Breast epithelium (tissue), 4 donors: ENCODE measurements around the gene NCKAP5. TPM values are rescaled to one million over a fixed set of nuclear protein-coding genes. Genes with fewer than 3 reads are reported as not detected.

ENCODE experiments used
- DNase-seq, 2 donors: peaks; one replicate each; pipeline ENCODE4 v3.0.0-alpha.2; 2019; ENCODE audit warnings: low spot score in 2 of 2
- H3K27ac ChIP-seq, 2 donors: fragments of 200-600 bp; sonication (generic) in 1 of 2; one replicate each; pipeline ENCODE4 v1.5.1; 2016 to 2019; ENCODE audit warnings: mild to moderate bottlenecking in 1 of 2
- H3K27me3 ChIP-seq, 2 donors: fragments of 200-600 bp; sonication (generic) in 1 of 2; one replicate each; pipeline versions ENCODE4 v1.5.1 to v1.6.0; 2017 to 2019; ENCODE audit warnings: control low read depth in 1 of 2, mild to moderate bottlenecking in 1 of 2
- H3K36me3 ChIP-seq: fragments of 200-600 bp; one replicate; pipeline ENCODE4 v1.5.1; 2019
- H3K4me1 ChIP-seq, 2 donors: fragments of 200-600 bp; sonication (generic); one replicate each; pipeline ENCODE4 v1.5.1; 2016 to 2019; ENCODE audit warnings: control low read depth in 1 of 2
- H3K4me3 ChIP-seq, 3 donors: fragments of 200-600 bp; sonication (generic); 1 replicate in 2 of 3; 2 replicates in 1 of 3; pipeline ENCODE4 v1.5.1; 2016 to 2019; ENCODE audit warnings: mild to moderate bottlenecking in 3 of 3, moderate library complexity in 2 of 3
- H3K9me3 ChIP-seq, 2 donors: fragments of 200-600 bp; sonication (generic) in 1 of 2; one replicate each; pipeline ENCODE4 v1.5.1; 2016 to 2019; ENCODE audit warnings: control low read depth in 1 of 2
- CTCF ChIP-seq, 3 donors: fragments of 450-650 bp; IDR thresholded peaks; one replicate each; pipeline ENCODE4 v1.5.1; 2016 to 2017; ENCODE audit warnings: antibody characterized with exemption in 3 of 3, mild to moderate bottlenecking in 3 of 3, moderate library complexity in 3 of 3
- POLR2A ChIP-seq: fragments of 450-650 bp; IDR thresholded peaks from one replicate; pipeline ENCODE4 v1.6.1; 2016; ENCODE audit warnings: antibody characterized with exemption, mild to moderate bottlenecking, moderate library complexity
- POLR2AphosphoS5 ChIP-seq, 3 donors: sonication (generic); formaldehyde crosslinking; IDR thresholded peaks; one replicate each; pipeline ENCODE4 v1.6.1; 2017; ENCODE audit warnings: antibody characterized with exemption in 3 of 3
- intact Hi-C: fragments of 100-400 bp; cut with DNase I; formaldehyde crosslinking; loops from one replicate; pipeline ENCODE4 v1.15.1; 2023; ENCODE audit warnings: low total_unique reads
- total RNA-seq, 3 donors: library from RNA; depleted of rRNA; stranded (reverse); fragments of >200 nt; gene quantifications; one replicate each; pipeline ENCODE4 v1.1.0, GENCODE V29; 2016

Gene NCKAP5
- total RNA-seq, 3 donors from 2014 or later = 1.1 to 10.5 (median 6.1) TPM

GRCh38 chr2:132664096-132664495, 904.2 kb downstream of the NCKAP5 start:
- no peaks in the 10 kb centered on the region for H3K4me1 ChIP-seq
- DNase-seq = no peak
- TF ChIP-seq POLR2AphosphoS5 (IDR thresholded peaks at IDR 0.05) (no peak), POLR2A (no peak), CTCF (IDR thresholded peaks at IDR 0.05) (no peak)
- no peaks in the 10 kb centered on the region for H3K9me3 ChIP-seq
- intact Hi-C loops = no loop called here
- peaks cover 0 to 10% of the 10 kb centered on the region in 2 donors for H3K27me3 ChIP-seq
- no peak overlapping the region for H3K27ac ChIP-seq
- H3K4me3 ChIP-seq = no peak overlapping the region
- H3K36me3 ChIP-seq = no peaks in the 10 kb centered on the region

- Histone ChIP-seq H3K27ac (no peak overlapping the region), H3K27me3 (no peaks in the 10 kb centered on the region), H3K36me3 (no peaks in the 10 kb centered on the region), H3K4me1 (no peaks in the 10 kb centered on the region), H3K9me3 (no peaks in the 10 kb centered on the region), H3K4me3 (no peak overlapping the region)
- no peak for TF ChIP-seq POLR2AphosphoS5 (IDR thresholded peaks at IDR 0.05)
- no peak for TF ChIP-seq CTCF (IDR thresholded peaks at IDR 0.05)
- TF ChIP-seq POLR2A = no peak
- no peak for DNase-seq
- intact Hi-C loops = no loop called here
Observed at GRCh38 chr2:132662732-132663131, 905.5 kb downstream of the NCKAP5 start.

GRCh38 chr2:132659331-132659730, 908.9 kb downstream of the NCKAP5 start:
- intact Hi-C loops = no loop called here
- Histone ChIP-seq H3K4me3 (no peak overlapping the region), H3K9me3 (no peaks in the 10 kb centered on the region), H3K4me1 (no peaks in the 10 kb centered on the region), H3K36me3 (no peaks in the 10 kb centered on the region), H3K27me3 (no peaks in the 10 kb centered on the region), H3K27ac (no peak overlapping the region)
- no peak for DNase-seq
- no peak for TF ChIP-seq CTCF (IDR thresholded peaks at IDR 0.05)
- no peak for TF ChIP-seq POLR2A
- no peak for TF ChIP-seq POLR2AphosphoS5 (IDR thresholded peaks at IDR 0.05)

GRCh38 chr2:132656266-132656975, 911.8 kb downstream of the NCKAP5 start:
- H3K27me3 ChIP-seq = no peaks in the 10 kb centered on the region
- TF ChIP-seq CTCF (IDR thresholded peaks at IDR 0.05) = no peak
- no peak for TF ChIP-seq POLR2A
- no peak for TF ChIP-seq POLR2AphosphoS5 (IDR thresholded peaks at IDR 0.05)
- no peak for DNase-seq
- intact Hi-C loops = no loop called here
- H3K36me3 ChIP-seq = no peaks in the 10 kb centered on the region
- no peaks in the 10 kb centered on the region for H3K4me1 ChIP-seq
- no peak overlapping the region for H3K4me3 ChIP-seq
- no peaks in the 10 kb centered on the region for H3K9me3 ChIP-seq
- H3K27ac ChIP-seq = no peak overlapping the region

- H3K27ac ChIP-seq = no peak overlapping the region
- TF ChIP-seq POLR2A (no peak), POLR2AphosphoS5 (IDR thresholded peaks at IDR 0.05) (no peak), CTCF (IDR thresholded peaks at IDR 0.05) (no peak)
- H3K4me1 ChIP-seq = no peaks in the 10 kb centered on the region
- no peaks in the 10 kb centered on the region for H3K27me3 ChIP-seq
- no peak for DNase-seq
- no peaks in the 10 kb centered on the region for H3K36me3 ChIP-seq
- no peak overlapping the region for H3K4me3 ChIP-seq
- H3K9me3 ChIP-seq = no peaks in the 10 kb centered on the region
- intact Hi-C loops = no loop called here
Observed at GRCh38 chr2:132654968-132655367, 913.3 kb downstream of the NCKAP5 start.
